Measurements from ENCODE around the gene MACROH2A1.

DNA sequence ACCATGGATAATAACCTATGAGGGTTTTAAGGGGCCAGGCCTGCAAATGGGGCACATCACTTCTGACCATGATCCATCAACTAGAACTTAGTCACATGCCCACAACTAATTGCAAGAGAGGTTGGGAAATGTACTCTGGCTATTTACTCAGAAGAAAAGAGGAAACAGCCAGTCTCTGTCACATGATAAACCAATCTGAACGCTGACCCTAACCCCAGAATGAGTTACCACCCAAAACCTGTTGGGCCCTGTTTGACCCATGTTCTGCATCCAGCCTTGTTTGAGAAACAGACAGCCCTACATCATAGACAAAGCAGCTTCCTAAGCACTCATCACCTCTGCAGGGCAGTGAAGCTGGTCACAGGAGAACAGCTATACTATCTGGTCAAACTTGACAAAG is 5.8 kb downstream of the MACROH2A1 start:
- TF ChIP-seq, protein P1, sequence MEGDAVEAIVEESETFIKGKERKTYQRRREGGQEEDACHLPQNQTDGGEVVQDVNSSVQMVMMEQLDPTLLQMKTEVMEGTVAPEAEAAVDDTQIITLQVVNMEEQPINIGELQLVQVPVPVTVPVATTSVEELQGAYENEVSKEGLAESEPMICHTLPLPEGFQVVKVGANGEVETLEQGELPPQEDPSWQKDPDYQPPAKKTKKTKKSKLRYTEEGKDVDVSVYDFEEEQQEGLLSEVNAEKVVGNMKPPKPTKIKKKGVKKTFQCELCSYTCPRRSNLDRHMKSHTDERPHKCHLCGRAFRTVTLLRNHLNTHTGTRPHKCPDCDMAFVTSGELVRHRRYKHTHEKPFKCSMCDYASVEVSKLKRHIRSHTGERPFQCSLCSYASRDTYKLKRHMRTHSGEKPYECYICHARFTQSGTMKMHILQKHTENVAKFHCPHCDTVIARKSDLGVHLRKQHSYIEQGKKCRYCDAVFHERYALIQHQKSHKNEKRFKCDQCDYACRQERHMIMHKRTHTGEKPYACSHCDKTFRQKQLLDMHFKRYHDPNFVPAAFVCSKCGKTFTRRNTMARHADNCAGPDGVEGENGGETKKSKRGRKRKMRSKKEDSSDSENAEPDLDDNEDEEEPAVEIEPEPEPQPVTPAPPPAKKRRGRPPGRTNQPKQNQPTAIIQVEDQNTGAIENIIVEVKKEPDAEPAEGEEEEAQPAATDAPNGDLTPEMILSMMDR (IDR thresholded peaks at IDR 0.05) = no peak
- TF ChIP-seq POLR2A (IDR thresholded peaks at IDR 0.05) = no peak
